ENCODE data around the gene PARVB.

Gene PARVB

GRCh38 chr22:44212936-44213335 is 188.8 kb downstream of the PARVB start:
- no peak overlapping the region for H3K4me3 ChIP-seq (ENCODE audit: insufficient read depth, low read depth, low read length, poor library complexity, severe bottlenecking)
- H3K9me3 ChIP-seq (ENCODE audit: control insufficient read depth, low read length), result peaks cover 3% of the 10 kb centered on the region
- H3K27me3 ChIP-seq (replicated peaks; ENCODE audit: control insufficient read depth, insufficient read depth, low read length, poor library complexity, severe bottlenecking), result no peaks in the 10 kb centered on the region
- H3K27ac ChIP-seq (ENCODE audit: insufficient read depth, low read length, poor library complexity, severe bottlenecking), result no peak overlapping the region
- H3K4me1 ChIP-seq (ENCODE audit: control insufficient read depth, insufficient read depth, low read length, poor library complexity, severe bottlenecking), result no peaks in the 10 kb centered on the region
- no peak for DNase-seq
- no peaks in the 10 kb centered on the region for H3K36me3 ChIP-seq (ENCODE audit: control insufficient read depth, insufficient read depth, low read length)

- H3K4me3 ChIP-seq (ENCODE audit: insufficient read depth, low read depth, low read length, poor library complexity, severe bottlenecking), result no peak overlapping the region
These were observed 189.5 kb downstream of the PARVB start for GRCh38 chr22:44213489-44214043.

GRCh38 chr22:44214187-44214586 is 190.1 kb downstream of the PARVB start:
- no peaks in the 10 kb centered on the region for H3K36me3 ChIP-seq (ENCODE audit: control insufficient read depth, insufficient read depth, low read length)
- H3K27me3 ChIP-seq (replicated peaks; ENCODE audit: control insufficient read depth, insufficient read depth, low read length, poor library complexity, severe bottlenecking), result no peaks in the 10 kb centered on the region
- peaks cover 3% of the 10 kb centered on the region for H3K9me3 ChIP-seq (ENCODE audit: control insufficient read depth, low read length)
- DNase-seq, result no peak
- no peaks in the 10 kb centered on the region for H3K4me1 ChIP-seq (ENCODE audit: control insufficient read depth, insufficient read depth, low read length, poor library complexity, severe bottlenecking)
- no peak overlapping the region for H3K27ac ChIP-seq (ENCODE audit: insufficient read depth, low read length, poor library complexity, severe bottlenecking)
- H3K4me3 ChIP-seq (ENCODE audit: insufficient read depth, low read depth, low read length, poor library complexity, severe bottlenecking), result no peak overlapping the region

More at GRCh38 chr22:44213489-44214043, 189.5 kb downstream of the PARVB start:
- Histone ChIP-seq H3K27ac (ENCODE audit: insufficient read depth, low read length, poor library complexity, severe bottlenecking) (no peak overlapping the region), H3K9me3 (ENCODE audit: control insufficient read depth, low read length) (peaks cover 3% of the 10 kb centered on the region), H3K36me3 (ENCODE audit: control insufficient read depth, insufficient read depth, low read length) (no peaks in the 10 kb centered on the region), H3K27me3 (replicated peaks; ENCODE audit: control insufficient read depth, insufficient read depth, low read length, poor library complexity, severe bottlenecking) (no peaks in the 10 kb centered on the region), H3K4me1 (ENCODE audit: control insufficient read depth, insufficient read depth, low read length, poor library complexity, severe bottlenecking) (no peaks in the 10 kb centered on the region)
- DNase-seq, result no peak

GRCh38 chr22:44214764-44215163 is 190.7 kb downstream of the PARVB start:
- no peak overlapping the region for H3K27ac ChIP-seq (ENCODE audit: insufficient read depth, low read length, poor library complexity, severe bottlenecking)
- H3K4me1 ChIP-seq (ENCODE audit: control insufficient read depth, insufficient read depth, low read length, poor library complexity, severe bottlenecking), result no peaks in the 10 kb centered on the region
- no peak overlapping the region for H3K4me3 ChIP-seq (ENCODE audit: insufficient read depth, low read depth, low read length, poor library complexity, severe bottlenecking)
- DNase-seq, result no peak
- no peaks in the 10 kb centered on the region for H3K9me3 ChIP-seq (ENCODE audit: control insufficient read depth, low read length)
- no peaks in the 10 kb centered on the region for H3K36me3 ChIP-seq (ENCODE audit: control insufficient read depth, insufficient read depth, low read length)
- no peaks in the 10 kb centered on the region for H3K27me3 ChIP-seq (replicated peaks; ENCODE audit: control insufficient read depth, insufficient read depth, low read length, poor library complexity, severe bottlenecking)

- Histone ChIP-seq H3K4me3 (ENCODE audit: insufficient read depth, low read depth, low read length, poor library complexity, severe bottlenecking) (no peak overlapping the region), H3K9me3 (ENCODE audit: control insufficient read depth, low read length) (no peaks in the 10 kb centered on the region), H3K27ac (ENCODE audit: insufficient read depth, low read length, poor library complexity, severe bottlenecking) (no peak overlapping the region), H3K36me3 (ENCODE audit: control insufficient read depth, insufficient read depth, low read length) (no peaks in the 10 kb centered on the region), H3K27me3 (replicated peaks; ENCODE audit: control insufficient read depth, insufficient read depth, low read length, poor library complexity, severe bottlenecking) (no peaks in the 10 kb centered on the region), H3K4me1 (ENCODE audit: control insufficient read depth, insufficient read depth, low read length, poor library complexity, severe bottlenecking) (no peaks in the 10 kb centered on the region)
- no peak for DNase-seq
These were observed 191.2 kb downstream of the PARVB start for GRCh38 chr22:44215287-44215686.

GRCh38 chr22:44217346-44217745 is 193.2 kb downstream of the PARVB start:
- Histone ChIP-seq H3K4me1 (ENCODE audit: control insufficient read depth, insufficient read depth, low read length, poor library complexity, severe bottlenecking) (no peaks in the 10 kb centered on the region), H3K4me3 (ENCODE audit: insufficient read depth, low read depth, low read length, poor library complexity, severe bottlenecking) (no peak overlapping the region), H3K27me3 (replicated peaks; ENCODE audit: control insufficient read depth, insufficient read depth, low read length, poor library complexity, severe bottlenecking) (no peaks in the 10 kb centered on the region), H3K36me3 (ENCODE audit: control insufficient read depth, insufficient read depth, low read length) (no peaks in the 10 kb centered on the region), H3K9me3 (ENCODE audit: control insufficient read depth, low read length) (no peaks in the 10 kb centered on the region), H3K27ac (ENCODE audit: insufficient read depth, low read length, poor library complexity, severe bottlenecking) (no peak overlapping the region)
- no peak for DNase-seq

GRCh38 chr22:44218071-44218470 is 194.0 kb downstream of the PARVB start:
- no peak for DNase-seq
- Histone ChIP-seq H3K36me3 (ENCODE audit: control insufficient read depth, insufficient read depth, low read length) (no peaks in the 10 kb centered on the region), H3K27me3 (replicated peaks; ENCODE audit: control insufficient read depth, insufficient read depth, low read length, poor library complexity, severe bottlenecking) (no peaks in the 10 kb centered on the region), H3K9me3 (ENCODE audit: control insufficient read depth, low read length) (no peaks in the 10 kb centered on the region), H3K4me3 (ENCODE audit: insufficient read depth, low read depth, low read length, poor library complexity, severe bottlenecking) (no peak overlapping the region), H3K4me1 (ENCODE audit: control insufficient read depth, insufficient read depth, low read length, poor library complexity, severe bottlenecking) (no peaks in the 10 kb centered on the region), H3K27ac (ENCODE audit: insufficient read depth, low read length, poor library complexity, severe bottlenecking) (no peak overlapping the region)

GRCh38 chr22:44219101-44219870 is 195.2 kb downstream of the PARVB start:
- DNase-seq, result no peak
- no peak overlapping the region for H3K27ac ChIP-seq (ENCODE audit: insufficient read depth, low read length, poor library complexity, severe bottlenecking)
- H3K4me3 ChIP-seq (ENCODE audit: insufficient read depth, low read depth, low read length, poor library complexity, severe bottlenecking), result no peak overlapping the region

GRCh38 chr22:44220727-44221680 is 196.9 kb downstream of the PARVB start:
- Histone ChIP-seq H3K4me3 (ENCODE audit: insufficient read depth, low read depth, low read length, poor library complexity, severe bottlenecking) (no peak overlapping the region), H3K4me1 (ENCODE audit: control insufficient read depth, insufficient read depth, low read length, poor library complexity, severe bottlenecking) (no peaks in the 10 kb centered on the region), H3K36me3 (ENCODE audit: control insufficient read depth, insufficient read depth, low read length) (no peaks in the 10 kb centered on the region), H3K27ac (ENCODE audit: insufficient read depth, low read length, poor library complexity, severe bottlenecking) (no peak overlapping the region), H3K27me3 (replicated peaks; ENCODE audit: control insufficient read depth, insufficient read depth, low read length, poor library complexity, severe bottlenecking) (no peaks in the 10 kb centered on the region), H3K9me3 (ENCODE audit: control insufficient read depth, low read length) (no peaks in the 10 kb centered on the region)
- DNase-seq, result no peak

More at GRCh38 chr22:44219101-44219870, 195.2 kb downstream of the PARVB start:
- H3K4me1 ChIP-seq (ENCODE audit: control insufficient read depth, insufficient read depth, low read length, poor library complexity, severe bottlenecking), result no peaks in the 10 kb centered on the region
- no peaks in the 10 kb centered on the region for H3K9me3 ChIP-seq (ENCODE audit: control insufficient read depth, low read length)
- H3K36me3 ChIP-seq (ENCODE audit: control insufficient read depth, insufficient read depth, low read length), result no peaks in the 10 kb centered on the region
- H3K27me3 ChIP-seq (replicated peaks; ENCODE audit: control insufficient read depth, insufficient read depth, low read length, poor library complexity, severe bottlenecking), result no peaks in the 10 kb centered on the region

Measured in effector memory CD4-positive, alpha-beta T cell (primary cell).